ENCODE results near the gene FCHSD2. TPM values are rescaled to one million over a fixed set of nuclear protein-coding genes. Genes with fewer than 3 reads are reported as not detected.
A peak's percentile ranks its signal among the peaks of the same experiment; 100 is the strongest.

The FCHSD2 gene
- polyA plus RNA-seq, 4 donors: 2.0 to 25.1 (median 7.9) TPM

DNA sequence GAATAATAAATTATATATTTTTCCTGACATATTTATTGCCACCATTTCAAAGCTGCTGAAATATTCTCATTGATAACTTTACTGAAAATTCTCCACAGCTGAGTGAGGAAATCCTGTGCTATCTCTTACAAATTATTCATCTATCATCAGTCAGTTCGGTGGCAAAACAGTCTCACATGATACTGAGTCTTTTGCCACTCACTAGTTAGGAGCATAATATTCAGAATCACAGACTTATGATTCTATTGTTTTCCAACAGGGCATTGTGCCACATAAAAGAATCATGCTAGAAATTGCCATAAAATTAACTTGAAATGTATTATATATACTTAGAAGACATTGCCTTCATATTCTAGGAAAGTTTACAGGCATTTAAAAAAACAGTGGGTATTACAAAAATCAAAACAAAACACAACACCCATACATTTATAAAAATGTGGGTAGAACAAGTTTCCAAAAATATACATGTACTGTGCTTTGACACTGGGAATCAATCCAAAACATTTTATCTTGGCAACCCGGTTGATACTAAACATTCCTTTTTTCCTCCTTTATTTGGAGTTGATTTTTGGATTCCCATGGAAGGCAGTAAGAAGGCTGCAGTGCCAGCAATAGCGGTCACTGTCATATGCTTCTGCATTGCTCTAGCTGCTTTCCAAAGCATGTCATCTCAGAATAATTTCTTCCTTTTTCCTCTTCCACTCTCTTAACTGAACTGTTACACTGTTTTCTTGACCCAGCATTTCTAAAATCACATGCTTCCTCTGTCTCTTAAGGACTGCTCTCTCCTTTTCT is 285.4 kb downstream of the FCHSD2 start:
- Histone ChIP-seq H3K4me1 (ENCODE audit: control insufficient read depth in 3 of 3, insufficient read depth in 2 of 3, low read depth in 1 of 3, low read length in 2 of 3) (peaks cover 0 to 10% (median 0%) of the 10 kb centered on the region in 3 donors), H3K27ac (ENCODE audit: low read depth in 1 of 3, low read length in 2 of 3) (peak overlapping the region in 1 of 3 donors; percentile 43), H3K9me3 (ENCODE audit: control insufficient read depth in 2 of 2, insufficient read depth in 1 of 2, low read depth in 1 of 2, low read length in 1 of 2) (no peaks in the 10 kb centered on the region), H3K4me3 (ENCODE audit: low read depth in 1 of 3, low read length in 3 of 3) (no peak overlapping the region), H3K36me3 (ENCODE audit: control insufficient read depth in 3 of 3, insufficient read depth in 2 of 3, low read depth in 1 of 3, low read length in 3 of 3) (peaks cover 0 to 7% (median 0%) of the 10 kb centered on the region in 3 donors), H3K27me3 (ENCODE audit: control insufficient read depth in 3 of 3, insufficient read depth in 3 of 3, low read length in 3 of 3) (no peaks in the 10 kb centered on the region)
- WGBS, 3 donors: 26 to 32% (median 31%) methylated on average over 3 of the region's 3 CpGs
- FAIRE-seq (no peak), DNase-seq (no peak)

GRCh38 chr11:72856065-72856464 is 286.1 kb downstream of the FCHSD2 start:
- 71 to 94% (median 90%) methylated on average over 3 of the region's 3 CpGs for WGBS, 3 donors
- no peaks in the 10 kb centered on the region for H3K27me3 ChIP-seq (ENCODE audit: control insufficient read depth in 3 of 3, insufficient read depth in 3 of 3, low read length in 3 of 3)
- peaks cover 0 to 10% (median 0%) of the 10 kb centered on the region in 3 donors for H3K4me1 ChIP-seq (ENCODE audit: control insufficient read depth in 3 of 3, insufficient read depth in 2 of 3, low read depth in 1 of 3, low read length in 2 of 3)
- no peak for FAIRE-seq
- H3K36me3 ChIP-seq (ENCODE audit: control insufficient read depth in 3 of 3, insufficient read depth in 2 of 3, low read depth in 1 of 3, low read length in 3 of 3): peaks cover 0 to 7% (median 0%) of the 10 kb centered on the region in 3 donors
- peak in 1 of 2 donors; percentile 77 for DNase-seq
- H3K27ac ChIP-seq (ENCODE audit: low read depth in 1 of 3, low read length in 2 of 3): peak overlapping the region in 1 of 3 donors; percentile 46
- H3K4me3 ChIP-seq (ENCODE audit: low read depth in 1 of 3, low read length in 3 of 3): no peak overlapping the region
- no peaks in the 10 kb centered on the region for H3K9me3 ChIP-seq (ENCODE audit: control insufficient read depth in 2 of 2, insufficient read depth in 1 of 2, low read depth in 1 of 2, low read length in 1 of 2)

DNA sequence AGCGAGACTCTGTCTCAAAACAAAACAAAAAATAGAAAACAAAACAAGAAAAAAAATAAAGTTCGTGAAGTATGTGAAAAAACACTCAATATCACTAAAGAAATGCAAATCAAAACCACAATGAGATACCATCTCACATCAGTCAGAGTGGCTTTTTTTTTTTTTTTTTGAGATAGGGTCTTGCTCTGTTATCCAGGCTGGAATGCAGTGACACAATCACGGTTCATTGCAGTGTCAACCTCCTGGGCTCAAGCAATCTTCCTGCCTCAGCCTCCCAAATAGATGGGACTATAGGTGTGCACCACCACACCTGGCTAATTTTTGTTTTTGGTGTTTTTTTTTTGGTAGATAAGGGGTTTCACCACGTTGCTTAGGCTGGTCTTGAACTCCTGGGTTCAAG is 290.4 kb downstream of the FCHSD2 start:
- Histone ChIP-seq H3K4me3 (ENCODE audit: low read depth in 1 of 3, low read length in 3 of 3) (no peak overlapping the region), H3K27ac (ENCODE audit: low read depth in 1 of 3, low read length in 2 of 3) (no peak overlapping the region), H3K9me3 (ENCODE audit: control insufficient read depth in 2 of 2, insufficient read depth in 1 of 2, low read depth in 1 of 2, low read length in 1 of 2) (no peaks in the 10 kb centered on the region), H3K36me3 (ENCODE audit: control insufficient read depth in 3 of 3, insufficient read depth in 2 of 3, low read depth in 1 of 3, low read length in 3 of 3) (peaks cover 0 to 4% (median 0%) of the 10 kb centered on the region in 3 donors), H3K4me1 (ENCODE audit: control insufficient read depth in 3 of 3, insufficient read depth in 2 of 3, low read depth in 1 of 3, low read length in 2 of 3) (peaks cover 0 to 5% (median 0%) of the 10 kb centered on the region in 3 donors), H3K27me3 (ENCODE audit: control insufficient read depth in 3 of 3, insufficient read depth in 3 of 3, low read length in 3 of 3) (no peaks in the 10 kb centered on the region)
- FAIRE-seq (no peak), DNase-seq (no peak)
- 86 to 92% (median 90%) methylated on average over 4 of the region's 4 CpGs for WGBS, 3 donors

GRCh38 chr11:72850832-72851231 is 291.3 kb downstream of the FCHSD2 start:
- DNase-seq (no peak), FAIRE-seq (no peak)
- H3K27me3 ChIP-seq (ENCODE audit: control insufficient read depth in 3 of 3, insufficient read depth in 3 of 3, low read length in 3 of 3): no peaks in the 10 kb centered on the region
- WGBS, 3 donors: 91 to 97% (median 95%) methylated on average over 3 of the region's 3 CpGs
- peaks cover 0 to 4% (median 0%) of the 10 kb centered on the region in 3 donors for H3K36me3 ChIP-seq (ENCODE audit: control insufficient read depth in 3 of 3, insufficient read depth in 2 of 3, low read depth in 1 of 3, low read length in 3 of 3)
- H3K9me3 ChIP-seq (ENCODE audit: control insufficient read depth in 2 of 2, insufficient read depth in 1 of 2, low read depth in 1 of 2, low read length in 1 of 2): no peaks in the 10 kb centered on the region
- no peak overlapping the region for H3K27ac ChIP-seq (ENCODE audit: low read depth in 1 of 3, low read length in 2 of 3)
- peaks cover 0 to 1% (median 0%) of the 10 kb centered on the region in 3 donors for H3K4me1 ChIP-seq (ENCODE audit: control insufficient read depth in 3 of 3, insufficient read depth in 2 of 3, low read depth in 1 of 3, low read length in 2 of 3)
- H3K4me3 ChIP-seq (ENCODE audit: low read depth in 1 of 3, low read length in 3 of 3): no peak overlapping the region

DNA sequence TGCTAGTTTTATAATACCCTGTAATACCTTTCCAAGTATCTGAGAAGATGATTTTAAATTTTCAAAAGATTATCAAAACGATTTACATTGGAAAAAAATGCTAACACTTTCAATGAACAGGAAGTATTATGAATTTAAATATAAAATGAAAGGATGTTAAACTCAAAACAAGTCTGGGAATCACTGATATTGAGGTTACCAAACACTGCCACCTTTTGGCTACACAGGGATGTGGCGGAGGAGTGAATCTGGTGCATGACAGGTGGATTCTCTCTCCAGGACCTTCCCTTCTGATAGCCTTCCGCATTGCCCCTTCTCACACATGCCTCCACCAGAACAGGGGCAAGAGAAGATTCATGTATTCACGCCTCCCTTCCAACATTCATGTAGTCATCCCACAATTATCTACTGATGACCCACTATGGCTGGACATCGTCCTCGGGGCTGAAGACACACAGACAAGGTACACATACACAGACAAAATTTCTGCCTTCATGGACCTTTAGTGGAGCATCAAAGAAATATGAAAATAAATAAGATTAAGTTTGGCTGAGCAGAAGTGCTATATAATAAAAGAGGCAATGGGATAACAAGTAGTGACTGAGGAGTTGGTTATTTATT is 293.2 kb downstream of the FCHSD2 start:
- DNase-seq (peak; percentile 55 to 60), FAIRE-seq (no peak)
- WGBS, 3 donors: 60 to 71% (median 70%) methylated on average over 6 of the region's 6 CpGs
- Histone ChIP-seq H3K4me3 (ENCODE audit: low read depth in 1 of 3, low read length in 3 of 3) (no peak overlapping the region), H3K36me3 (ENCODE audit: control insufficient read depth in 3 of 3, insufficient read depth in 2 of 3, low read depth in 1 of 3, low read length in 3 of 3) (peaks cover 0 to 3% (median 0%) of the 10 kb centered on the region in 3 donors), H3K27ac (ENCODE audit: low read depth in 1 of 3, low read length in 2 of 3) (no peak overlapping the region), H3K27me3 (ENCODE audit: control insufficient read depth in 3 of 3, insufficient read depth in 3 of 3, low read length in 3 of 3) (no peaks in the 10 kb centered on the region), H3K4me1 (ENCODE audit: control insufficient read depth in 3 of 3, insufficient read depth in 2 of 3, low read depth in 1 of 3, low read length in 2 of 3) (peaks cover 0 to 2% (median 0%) of the 10 kb centered on the region in 3 donors), H3K9me3 (ENCODE audit: control insufficient read depth in 2 of 2, insufficient read depth in 1 of 2, low read depth in 1 of 2, low read length in 1 of 2) (no peaks in the 10 kb centered on the region)

- 64 to 71% (median 67%) methylated on average over 4 of the region's 4 CpGs for WGBS, 3 donors
- Histone ChIP-seq H3K27ac (ENCODE audit: low read depth in 1 of 3, low read length in 2 of 3) (no peak overlapping the region), H3K4me1 (ENCODE audit: control insufficient read depth in 3 of 3, insufficient read depth in 2 of 3, low read depth in 1 of 3, low read length in 2 of 3) (peaks cover 0 to 9% (median 0%) of the 10 kb centered on the region in 3 donors), H3K4me3 (ENCODE audit: low read depth in 1 of 3, low read length in 3 of 3) (no peak overlapping the region), H3K36me3 (ENCODE audit: control insufficient read depth in 3 of 3, insufficient read depth in 2 of 3, low read depth in 1 of 3, low read length in 3 of 3) (peaks cover 0 to 23% (median 0%) of the 10 kb centered on the region in 3 donors), H3K27me3 (ENCODE audit: control insufficient read depth in 3 of 3, insufficient read depth in 3 of 3, low read length in 3 of 3) (no peaks in the 10 kb centered on the region), H3K9me3 (ENCODE audit: control insufficient read depth in 2 of 2, insufficient read depth in 1 of 2, low read depth in 1 of 2, low read length in 1 of 2) (no peaks in the 10 kb centered on the region)
- FAIRE-seq (no peak), DNase-seq (peak in 1 of 2 donors; percentile 52)
Measured at GRCh38 chr11:72844356-72844755, 297.8 kb downstream of the FCHSD2 start.

DNA sequence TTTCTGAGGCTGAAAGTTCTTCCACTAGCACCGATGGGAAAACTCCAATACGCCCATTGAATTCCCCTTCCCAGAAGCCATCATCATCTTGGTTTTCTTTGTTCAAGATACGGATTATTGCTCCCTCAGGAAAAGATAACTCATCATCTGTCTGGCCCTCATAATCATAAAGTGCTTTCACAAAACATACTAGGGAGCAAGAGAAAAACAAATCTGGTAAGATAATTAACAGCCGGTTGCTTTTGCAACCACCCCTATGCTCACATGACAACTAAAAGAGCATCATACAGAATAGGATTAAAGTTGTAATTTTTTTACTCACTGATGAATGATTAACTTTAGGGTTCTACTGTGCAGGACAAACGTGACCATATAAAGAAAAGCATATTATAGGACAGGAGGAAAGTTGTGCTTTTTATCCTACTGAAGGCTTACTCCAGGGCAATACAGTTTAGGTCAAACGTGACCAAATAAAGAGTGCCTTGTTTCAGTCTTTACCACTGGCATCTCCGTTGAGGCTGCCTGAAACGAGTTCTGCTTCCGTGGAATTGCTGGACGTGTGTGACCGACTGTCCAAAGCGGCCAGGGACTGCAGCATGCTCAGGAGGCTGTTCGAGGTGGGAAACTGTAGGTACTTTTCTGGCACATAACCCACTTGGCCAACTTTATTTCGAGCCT is 299.3 kb downstream of the FCHSD2 start:
- no peaks in the 10 kb centered on the region for H3K9me3 ChIP-seq (ENCODE audit: control insufficient read depth in 2 of 2, insufficient read depth in 1 of 2, low read depth in 1 of 2, low read length in 1 of 2)
- no peak overlapping the region for H3K4me3 ChIP-seq (ENCODE audit: low read depth in 1 of 3, low read length in 3 of 3)
- H3K4me1 ChIP-seq (ENCODE audit: control insufficient read depth in 3 of 3, insufficient read depth in 2 of 3, low read depth in 1 of 3, low read length in 2 of 3): peaks cover 0 to 9% (median 0%) of the 10 kb centered on the region in 3 donors
- peaks cover 0 to 26% (median 0%) of the 10 kb centered on the region in 3 donors for H3K36me3 ChIP-seq (ENCODE audit: control insufficient read depth in 3 of 3, insufficient read depth in 2 of 3, low read depth in 1 of 3, low read length in 3 of 3)
- H3K27me3 ChIP-seq (ENCODE audit: control insufficient read depth in 3 of 3, insufficient read depth in 3 of 3, low read length in 3 of 3): no peaks in the 10 kb centered on the region
- 80 to 89% (median 87%) methylated on average over 14 of the region's 14 CpGs for WGBS, 3 donors
- FAIRE-seq (no peak), DNase-seq (no peak)
- no peak overlapping the region for H3K27ac ChIP-seq (ENCODE audit: low read depth in 1 of 3, low read length in 2 of 3)

GRCh38 chr11:72842126-72842525 is 300.0 kb downstream of the FCHSD2 start:
- no peaks in the 10 kb centered on the region for H3K27me3 ChIP-seq (ENCODE audit: control insufficient read depth in 3 of 3, insufficient read depth in 3 of 3, low read length in 3 of 3)
- H3K4me3 ChIP-seq (ENCODE audit: low read depth in 1 of 3, low read length in 3 of 3): no peak overlapping the region
- H3K36me3 ChIP-seq (ENCODE audit: control insufficient read depth in 3 of 3, insufficient read depth in 2 of 3, low read depth in 1 of 3, low read length in 3 of 3): peaks cover 0 to 31% (median 0%) of the 10 kb centered on the region in 3 donors
- 80 to 84% (median 81%) methylated on average over 5 of the region's 5 CpGs for WGBS, 3 donors
- DNase-seq: no peak
- no peaks in the 10 kb centered on the region for H3K9me3 ChIP-seq (ENCODE audit: control insufficient read depth in 2 of 2, insufficient read depth in 1 of 2, low read depth in 1 of 2, low read length in 1 of 2)
- FAIRE-seq: no peak
- H3K27ac ChIP-seq (ENCODE audit: low read depth in 1 of 3, low read length in 2 of 3): no peak overlapping the region
- peaks cover 0 to 9% (median 0%) of the 10 kb centered on the region in 3 donors for H3K4me1 ChIP-seq (ENCODE audit: control insufficient read depth in 3 of 3, insufficient read depth in 2 of 3, low read depth in 1 of 3, low read length in 2 of 3)
